Urothelium cell line (cell line): ENCODE measurements around the gene TUBG2.
"Not testable (repeated sequence)": the region's sequence is repeated elsewhere in the genome, so short reads cannot be mapped to it uniquely, and the experiment has no call there.

Source experiments
- DNase-seq: peaks from one replicate; pipeline ENCODE4 v3.0.0; 2011; ENCODE audit warnings: low spot score, mixed read lengths
- FAIRE-seq: peaks from 2 replicates; lab custom pipeline; 2011; peaks lifted over from hg19 to GRCh38; lab: Jason Lieb, UNC

Gene TUBG2

GRCh38 chr17:42653179-42654124 lies 5.6 kb upstream of the TUBG2 start:
- FAIRE-seq (no peak), DNase-seq (no peak)

- DNase-seq (peak; percentile 36), FAIRE-seq (no peak)
Measured at GRCh38 chr17:42655528-42655927, 3.6 kb upstream of the TUBG2 start.

GRCh38 chr17:42657824-42658588 lies 1.1 kb upstream of the TUBG2 start:
- no peak for DNase-seq
- no peak for FAIRE-seq

GRCh38 chr17:42659932-42660274 lies 819 bp downstream of the TUBG2 start:
- not testable (repeated sequence) for DNase-seq, FAIRE-seq

- FAIRE-seq (no peak), DNase-seq (peak; percentile 80)
Measured at GRCh38 chr17:42660692-42661345, 1.7 kb downstream of the TUBG2 start.

GRCh38 chr17:42665581-42666001 lies 6.5 kb downstream of the TUBG2 start:
- FAIRE-seq: peak; percentile 9
- no peak for DNase-seq

- DNase-seq: not testable (repeated sequence)
- peak; percentile 74 for FAIRE-seq
Measured at GRCh38 chr17:42666126-42666525, 7.0 kb downstream of the TUBG2 start.

GRCh38 chr17:42667088-42667951 lies 8.2 kb downstream of the TUBG2 start:
- FAIRE-seq: peak; percentile 37
- DNase-seq: peak; percentile 64

GRCh38 chr17:42669705-42669976 lies 10.6 kb downstream of the TUBG2 start:
- no peak for DNase-seq
- no peak for FAIRE-seq

- DNase-seq (no peak), FAIRE-seq (no peak)
Measured at GRCh38 chr17:42669977-42670788, 11.1 kb downstream of the TUBG2 start.

GRCh38 chr17:42670789-42671657 lies 11.9 kb downstream of the TUBG2 start:
- DNase-seq (no peak), FAIRE-seq (no peak)

GRCh38 chr17:42672038-42672437 lies 13.0 kb downstream of the TUBG2 start:
- DNase-seq: no peak
- no peak for FAIRE-seq

GRCh38 chr17:42673266-42673884 lies 14.3 kb downstream of the TUBG2 start:
- DNase-seq (no peak), FAIRE-seq (no peak)

GRCh38 chr17:42673885-42674754 lies 15.0 kb downstream of the TUBG2 start:
- peak; percentile 56 for FAIRE-seq
- peak; percentile 78 for DNase-seq

- DNase-seq (peak; percentile 25), FAIRE-seq (peak; percentile 67)
Measured at GRCh38 chr17:42674755-42675347, 15.8 kb downstream of the TUBG2 start.

- FAIRE-seq: no peak
- peak; percentile 31 for DNase-seq
Measured at GRCh38 chr17:42675348-42675964, 16.4 kb downstream of the TUBG2 start.
